Keratinocyte (primary cell): ENCODE results near the gene SIGLECL1. TPM values are rescaled to one million over a fixed set of nuclear protein-coding genes. Genes with fewer than 3 reads are reported as not detected.

Source experiments
- DNase-seq: peaks from one replicate; pipeline ENCODE4 v3.0.0-alpha.2; 2011; ENCODE audit warnings: low read depth, missing footprints, low spot score
- FAIRE-seq: peaks from 2 replicates; lab custom pipeline; 2011; peaks lifted over from hg19 to GRCh38; lab: Jason Lieb, UNC
- H2AFZ ChIP-seq: 2 replicates; pipeline ENCODE4 v1.6.0; 2012; ENCODE audit warnings: low read length, control low read depth, inconsistent platforms; ENCODE audit not compliant: control insufficient read depth
- H3K27ac ChIP-seq: 2 replicates; pipeline ENCODE4 v1.5.1; 2011; ENCODE audit warnings: low read length; ENCODE audit not compliant: control insufficient read depth, insufficient read depth
- H3K27me3 ChIP-seq: 3 replicates; pipeline ENCODE4 v1.6.0; 2011; ENCODE audit warnings: low read length; ENCODE audit not compliant: control insufficient read depth, insufficient read depth; ENCODE audit errors: extremely low read depth
- H3K36me3 ChIP-seq, 2 experiments: 2 replicates in 1 of 2; 3 replicates in 1 of 2; pipeline ENCODE4 v1.5.1; 2011; ENCODE audit warnings: low read length in 2 of 2, mild to moderate bottlenecking in 1 of 2; ENCODE audit not compliant: control insufficient read depth in 2 of 2, insufficient read depth in 2 of 2; ENCODE audit errors: extremely low read depth in 1 of 2
- H3K4me1 ChIP-seq: 3 replicates; pipeline ENCODE4 v1.5.1; 2011; ENCODE audit warnings: low read length; ENCODE audit not compliant: control insufficient read depth, insufficient read depth; ENCODE audit errors: extremely low read depth
- H3K4me2 ChIP-seq: 3 replicates; pipeline ENCODE4 v1.6.0; 2011; ENCODE audit warnings: low read depth, low read length; ENCODE audit not compliant: control insufficient read depth, insufficient read depth; ENCODE audit errors: extremely low read depth
- H3K4me3 ChIP-seq, 3 experiments: fragments of 200-600 bp in 1 of 3; sonication (generic) in 1 of 3; 2 replicates in 2 of 3; 3 replicates in 1 of 3; pipeline ENCODE4 v1.5.1; 2011 to 2016; ENCODE audit warnings: low read length in 3 of 3, mild to moderate bottlenecking in 3 of 3, control low read depth in 2 of 3, inconsistent platforms in 1 of 3, low read depth in 1 of 3, mixed read lengths in 1 of 3, mixed run types in 1 of 3, moderate library complexity in 1 of 3; ENCODE audit not compliant: control insufficient read depth in 2 of 3, insufficient read depth in 2 of 3; ENCODE audit errors: extremely low read depth in 1 of 3
- H3K79me2 ChIP-seq: 2 replicates; pipeline ENCODE4 v1.6.0; 2012; ENCODE audit warnings: low read length; ENCODE audit not compliant: control insufficient read depth, insufficient read depth
- H3K9ac ChIP-seq: 3 replicates; pipeline ENCODE4 v1.6.0; 2011; ENCODE audit warnings: low read length; ENCODE audit not compliant: control insufficient read depth, insufficient read depth; ENCODE audit errors: extremely low read depth
- H3K9me1 ChIP-seq: 3 replicates; pipeline ENCODE4 v1.6.0; 2011; ENCODE audit warnings: low read length; ENCODE audit not compliant: control insufficient read depth, insufficient read depth; ENCODE audit errors: extremely low read depth
- H3K9me3 ChIP-seq: 2 replicates; pipeline ENCODE4 v1.5.1; 2012; ENCODE audit warnings: low read depth, low read length; ENCODE audit not compliant: control insufficient read depth
- H4K20me1 ChIP-seq: 3 replicates; pipeline ENCODE4 v1.6.0; 2011; ENCODE audit warnings: low read length; ENCODE audit not compliant: control insufficient read depth, insufficient read depth; ENCODE audit errors: extremely low read depth
- CTCF ChIP-seq, 3 experiments: IDR thresholded peaks in 1 of 3; conservative IDR thresholded peaks in 1 of 3; optimal IDR thresholded peaks in 1 of 3; 2 replicates in 2 of 3; 3 replicates in 1 of 3; pipeline versions ENCODE3 to v1.5.1; 2011; ENCODE audit warnings: low read length in 3 of 3, mild to moderate bottlenecking in 3 of 3, moderate library complexity in 2 of 3, control low read depth in 1 of 3, inconsistent platforms in 1 of 3; ENCODE audit not compliant: insufficient read depth in 2 of 3; ENCODE audit errors: extremely low read depth in 1 of 3
- EZH2 ChIP-seq: IDR thresholded peaks from one replicate; pipeline ENCODE4 v1.6.1; 2012; ENCODE audit warnings: inconsistent platforms, mild to moderate bottlenecking, low read length, moderate library complexity
- dilution Hi-C: fragments of 300-500 bp; cut with MboI; formaldehyde crosslinking; loops from one replicate; pipeline ENCODE4 v1.7.0; 2020; ENCODE audit warnings: low sequenced_read_pairs; ENCODE audit not compliant: extremely low pct_ligation_motif_present
- polyA plus RNA-seq, 5 experiments: library from polyadenylated mRNA; depleted of rRNA in 3 of 5; stranded (reverse) in 3 of 5; stranded (forward) in 1 of 5; unstranded in 1 of 5; fragments of >200 nt; gene quantifications; 1 replicate in 1 of 5; 2 replicates in 3 of 5; 3 replicates in 1 of 5; pipeline versions ENCODE4 v1.2.1 to v1.2.3, GENCODE V29; 2011 to 2012; ENCODE audit warnings: missing spikeins in 2 of 5, low read depth in 1 of 5, low replicate concordance in 1 of 5

The SIGLECL1 gene
- polyA plus RNA-seq, 1 donor (not counting 4 experiments of a cell fraction or from before 2014, with no cell fraction given), result not detected

- FAIRE-seq (no peak), DNase-seq (no peak)
- Histone ChIP-seq H3K9ac (no peak overlapping the region), H3K4me3 (no peak overlapping the region), H3K36me3 (no peaks in the 10 kb centered on the region), H3K9me1 (no peaks in the 10 kb centered on the region), H3K27me3 (peaks cover 10% of the 10 kb centered on the region), H4K20me1 (no peaks in the 10 kb centered on the region), H2AFZ (no peak overlapping the region), H3K79me2 (no peaks in the 10 kb centered on the region), H3K4me1 (no peaks in the 10 kb centered on the region), H3K9me3 (no peaks in the 10 kb centered on the region), H3K4me2 (no peak overlapping the region), H3K27ac (no peak overlapping the region)
- dilution Hi-C loops, result no loop called here
- TF ChIP-seq CTCF (optimal IDR thresholded peaks at IDR 0.05 in 1 of 3, IDR thresholded peaks at IDR 0.05 in 1 of 3, conservative IDR thresholded peaks at IDR 0.05 in 1 of 3; ENCODE audit: extremely low read depth in 1 of 3, insufficient read depth in 2 of 3, low read length in 3 of 3) (no peak), EZH2 (no peak)
These were observed 44.1 kb downstream of the SIGLECL1 start for GRCh38 chr19:51294977-51295375.

- Histone ChIP-seq H4K20me1 (no peaks in the 10 kb centered on the region), H3K9ac (no peak overlapping the region), H3K9me1 (no peaks in the 10 kb centered on the region), H3K36me3 (no peaks in the 10 kb centered on the region), H3K79me2 (no peaks in the 10 kb centered on the region), H3K4me2 (no peak overlapping the region), H3K27ac (no peak overlapping the region), H3K9me3 (no peaks in the 10 kb centered on the region), H2AFZ (no peak overlapping the region), H3K4me1 (no peaks in the 10 kb centered on the region), H3K27me3 (peaks cover 10% of the 10 kb centered on the region), H3K4me3 (no peak overlapping the region)
- no peak for DNase-seq
- dilution Hi-C loops, result no loop called here
- FAIRE-seq, result no peak
- TF ChIP-seq CTCF (optimal IDR thresholded peaks at IDR 0.05 in 1 of 3, IDR thresholded peaks at IDR 0.05 in 1 of 3, conservative IDR thresholded peaks at IDR 0.05 in 1 of 3; ENCODE audit: extremely low read depth in 1 of 3, insufficient read depth in 2 of 3, low read length in 3 of 3) (no peak), EZH2 (no peak)
These were observed 44.7 kb downstream of the SIGLECL1 start for GRCh38 chr19:51295382-51296126.
